Raji (cell line): ENCODE measurements around the gene FKBP5.

Experiments used
- POLR2A ChIP-seq: IDR thresholded peaks from 2 replicates; pipeline ENCODE4 v1.6.1; 2011; ENCODE audit warnings: low read depth, low read length, control low read depth; ENCODE audit not compliant: insufficient read depth

Gene FKBP5

GRCh38 chr6:35662999-35663398, 25.7 kb downstream of the FKBP5 start:
- no peak for TF ChIP-seq POLR2A

GRCh38 chr6:35654883-35655282, 33.8 kb downstream of the FKBP5 start:
- TF ChIP-seq POLR2A, result no peak

GRCh38 chr6:35651244-35651643, 37.5 kb downstream of the FKBP5 start:
- no peak for TF ChIP-seq POLR2A

- TF ChIP-seq POLR2A, result no peak
Measured at GRCh38 chr6:35650015-35650414, 38.7 kb downstream of the FKBP5 start.

GRCh38 chr6:35648203-35648602, 40.5 kb downstream of the FKBP5 start:
- TF ChIP-seq POLR2A, result no peak

- no peak for TF ChIP-seq POLR2A
Measured at GRCh38 chr6:35647400-35647799, 41.3 kb downstream of the FKBP5 start.

- no peak for TF ChIP-seq POLR2A
Measured at GRCh38 chr6:35643162-35643535, 45.6 kb downstream of the FKBP5 start.

- no peak for TF ChIP-seq POLR2A
Measured at GRCh38 chr6:35642471-35643161, 46.1 kb downstream of the FKBP5 start.

- TF ChIP-seq POLR2A, result no peak
Measured at GRCh38 chr6:35640017-35640664, 48.6 kb downstream of the FKBP5 start.

- no peak for TF ChIP-seq POLR2A
Measured at GRCh38 chr6:35638679-35639078, 50.0 kb downstream of the FKBP5 start.

GRCh38 chr6:35637911-35638310, 50.8 kb downstream of the FKBP5 start:
- no peak for TF ChIP-seq POLR2A

- no peak for TF ChIP-seq POLR2A
Measured at GRCh38 chr6:35635601-35636597, 52.8 kb downstream of the FKBP5 start.

- no peak for TF ChIP-seq POLR2A
Measured at GRCh38 chr6:35634316-35634715, 54.4 kb downstream of the FKBP5 start.

- no peak for TF ChIP-seq POLR2A
Measured at GRCh38 chr6:35633579-35634089, 55.1 kb downstream of the FKBP5 start.

GRCh38 chr6:35629876-35630378, 58.8 kb downstream of the FKBP5 start:
- no peak for TF ChIP-seq POLR2A
